Upper lobe of left lung (tissue), 4 donors: Measurements from ENCODE around the gene ADGRD2.

Experiments used
- EP300 ChIP-seq, 4 donors: sonication (generic); formaldehyde crosslinking; IDR thresholded peaks; one replicate each; pipeline ENCODE4 v1.5.1; 2017; ENCODE audit warnings: antibody characterized with exemption in 4 of 4, control low read depth in 2 of 4
- POLR2A ChIP-seq, 4 donors: fragments of 450-650 bp; IDR thresholded peaks; one replicate each; pipeline ENCODE4 v1.5.1; 2016 to 2017; ENCODE audit warnings: antibody characterized with exemption in 4 of 4, mild to moderate bottlenecking in 2 of 4
- TF ChIP-seq, protein P1 (sequence below), 6 experiments: fragments of 450-650 bp in 4 of 6; fragments of 200-600 bp in 2 of 6; sonication (generic) in 2 of 6; IDR thresholded peaks; one replicate each; pipeline ENCODE4 v1.5.1; 2016 to 2019; ENCODE audit warnings: antibody characterized with exemption in 6 of 6

DNA sequence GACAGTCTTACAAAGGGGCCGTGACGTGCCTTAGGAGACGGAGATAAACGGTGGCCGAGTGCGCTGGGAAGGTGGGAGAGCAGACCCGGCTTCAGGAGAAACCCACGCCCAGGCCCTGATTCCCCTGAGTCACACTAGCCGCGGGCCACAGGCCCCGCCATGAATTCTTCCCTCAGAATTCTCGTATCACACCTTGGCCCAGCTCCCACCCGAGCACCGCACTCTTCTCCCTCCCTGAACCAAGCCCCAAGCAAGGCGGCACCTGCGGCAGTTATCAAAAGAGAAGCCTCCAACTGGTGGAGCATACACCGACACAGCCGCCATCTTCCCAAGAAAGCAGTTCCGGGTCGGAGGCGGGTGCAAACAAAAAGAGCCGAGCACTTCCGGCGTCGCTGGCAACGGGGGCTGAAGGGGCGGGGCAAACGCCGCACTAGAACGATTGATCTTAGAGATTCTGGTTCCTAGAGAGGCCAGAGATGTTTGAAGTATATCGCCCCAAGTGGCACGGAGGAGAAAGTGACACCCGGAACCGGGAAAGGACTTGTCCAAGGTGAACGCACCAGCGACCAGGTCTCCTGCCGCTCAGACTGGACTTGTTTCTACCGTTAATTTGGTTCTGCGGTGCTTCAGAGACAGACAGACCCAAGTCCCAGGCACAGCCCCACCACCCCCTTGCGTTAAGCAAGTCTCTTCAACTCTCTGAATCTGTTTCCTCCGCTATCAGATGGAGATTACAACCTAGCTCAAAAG is 35.0 kb upstream of the ADGRD2 start, which contains the start of gene PSMB7:
- no peak for TF ChIP-seq EP300 (IDR thresholded peaks at IDR 0.05)
- TF ChIP-seq, protein P1, sequence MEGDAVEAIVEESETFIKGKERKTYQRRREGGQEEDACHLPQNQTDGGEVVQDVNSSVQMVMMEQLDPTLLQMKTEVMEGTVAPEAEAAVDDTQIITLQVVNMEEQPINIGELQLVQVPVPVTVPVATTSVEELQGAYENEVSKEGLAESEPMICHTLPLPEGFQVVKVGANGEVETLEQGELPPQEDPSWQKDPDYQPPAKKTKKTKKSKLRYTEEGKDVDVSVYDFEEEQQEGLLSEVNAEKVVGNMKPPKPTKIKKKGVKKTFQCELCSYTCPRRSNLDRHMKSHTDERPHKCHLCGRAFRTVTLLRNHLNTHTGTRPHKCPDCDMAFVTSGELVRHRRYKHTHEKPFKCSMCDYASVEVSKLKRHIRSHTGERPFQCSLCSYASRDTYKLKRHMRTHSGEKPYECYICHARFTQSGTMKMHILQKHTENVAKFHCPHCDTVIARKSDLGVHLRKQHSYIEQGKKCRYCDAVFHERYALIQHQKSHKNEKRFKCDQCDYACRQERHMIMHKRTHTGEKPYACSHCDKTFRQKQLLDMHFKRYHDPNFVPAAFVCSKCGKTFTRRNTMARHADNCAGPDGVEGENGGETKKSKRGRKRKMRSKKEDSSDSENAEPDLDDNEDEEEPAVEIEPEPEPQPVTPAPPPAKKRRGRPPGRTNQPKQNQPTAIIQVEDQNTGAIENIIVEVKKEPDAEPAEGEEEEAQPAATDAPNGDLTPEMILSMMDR (IDR thresholded peaks at IDR 0.05) = peak; percentile 79 to 93 (median 83)
- peak in 3 of 4 donors; percentile 38 to 68 (median 59) for TF ChIP-seq POLR2A (IDR thresholded peaks at IDR 0.05)
